T-cell (primary cell): Measurements from ENCODE around the gene DNAJC7. TPM values are rescaled to one million over a fixed set of nuclear protein-coding genes. Genes with fewer than 3 reads are reported as not detected.
A peak's percentile ranks its signal among the peaks of the same experiment; 100 is the strongest.
"Not testable (repeated sequence)": the region's sequence is repeated elsewhere in the genome, so short reads cannot be mapped to it uniquely, and the experiment has no call there.

ENCODE experiments used
- ATAC-seq, 4 experiments: fragments of 200-7000 bp in 3 of 4; fragments of 150-1000 bp in 1 of 4; cut with Tn5 transposase; replicated peaks in 1 of 4; 1 replicate in 3 of 4; 2 replicates in 1 of 4; pipeline ENCODE4 v1.10.0; 2021; ENCODE audit warnings: moderate library complexity in 3 of 4, mild to moderate bottlenecking in 2 of 4, moderate number of reproducible peaks in 1 of 4
- CTCF ChIA-PET, 2 donors: fragments of 300-600 bp; sonication (Branson Sonifier 250); formaldehyde crosslinking; loops; one replicate each; lab custom pipeline; 2022; ENCODE audit warnings: antibody characterized with exemption in 2 of 2; lab: Charles Lee
- POLR2A ChIA-PET, 2 donors: fragments of 300-600 bp; sonication (Branson Sonifier 250); formaldehyde crosslinking; loops; one replicate each; lab custom pipeline; 2022; ENCODE audit warnings: antibody characterized with exemption in 2 of 2; lab: Charles Lee
- DNase-seq, 35 experiments: peaks; one replicate each; pipeline versions ENCODE4 v3.0.0 to v3.0.0-alpha.2; 2013 to 2023
- H3K27ac ChIP-seq: one replicate; pipeline ENCODE4 v1.5.1; 2013; ENCODE audit warnings: low read length
- H3K27me3 ChIP-seq, 2 experiments: replicated peaks in 1 of 2; 1 replicate in 1 of 2; 2 replicates in 1 of 2; pipeline versions ENCODE4 v1.6.1 to v1.7.0; 2013; ENCODE audit warnings: low read length in 1 of 2, mixed read lengths in 1 of 2; ENCODE audit not compliant: control insufficient read depth in 2 of 2, insufficient read depth in 2 of 2; ENCODE audit errors: extremely low read depth in 1 of 2
- H3K36me3 ChIP-seq, 2 donors: 1 replicate in 1 of 2; 2 replicates in 1 of 2; pipeline versions ENCODE4 v1.6.1 to v1.7.0; 2013; ENCODE audit warnings: low read length in 1 of 2; ENCODE audit not compliant: control insufficient read depth in 2 of 2, insufficient read depth in 1 of 2; ENCODE audit errors: extremely low read depth in 1 of 2
- H3K4me1 ChIP-seq, 2 experiments: 1 replicate in 1 of 2; 2 replicates in 1 of 2; pipeline versions ENCODE4 v1.6.1 to v1.7.0; 2013; ENCODE audit warnings: low read length in 2 of 2, mixed read lengths in 1 of 2; ENCODE audit not compliant: insufficient read depth in 2 of 2, control insufficient read depth in 1 of 2; ENCODE audit errors: extremely low read depth in 1 of 2
- H3K4me3 ChIP-seq, 2 donors: 1 replicate in 1 of 2; 2 replicates in 1 of 2; pipeline versions ENCODE4 v1.5.1 to v1.7.0; 2013; ENCODE audit warnings: mild to moderate bottlenecking in 2 of 2, low read length in 1 of 2, moderate library complexity in 1 of 2; ENCODE audit not compliant: control insufficient read depth in 1 of 2; ENCODE audit errors: extremely low read depth in 1 of 2
- H3K9me3 ChIP-seq: 2 replicates; pipeline ENCODE4 v1.7.0; 2013
- H3K27ac Mint-ChIP-seq, 2 donors: one replicate each; pipeline ENCODE4 v1.8.0; 2020 to 2021; ENCODE audit warnings: mild to moderate bottlenecking in 2 of 2, mixed read lengths in 2 of 2
- H3K27me3 Mint-ChIP-seq, 2 donors: one replicate each; pipeline ENCODE4 v1.8.0; 2021 to 2022; ENCODE audit warnings: mixed read lengths in 2 of 2
- H3K36me3 Mint-ChIP-seq: one replicate; pipeline ENCODE4 v1.8.0; 2021; ENCODE audit warnings: mixed read lengths
- H3K4me1 Mint-ChIP-seq, 3 donors: one replicate each; pipeline ENCODE4 v1.8.0; 2020 to 2022; ENCODE audit warnings: mixed read lengths in 3 of 3, mild to moderate bottlenecking in 1 of 3
- H3K4me3 Mint-ChIP-seq, 3 donors: one replicate each; pipeline ENCODE4 v1.8.0; 2020 to 2022; ENCODE audit warnings: mild to moderate bottlenecking in 3 of 3, mixed read lengths in 3 of 3, moderate library complexity in 3 of 3
- H3K9me3 Mint-ChIP-seq, 3 donors: one replicate each; pipeline ENCODE4 v1.8.0; 2020 to 2022; ENCODE audit warnings: mixed read lengths in 3 of 3
- WGBS: methylation state at CpG from one replicate; pipeline ENCODE4 v1.1.5; 2013; ENCODE audit warnings: missing lambda C conversion rate; ENCODE audit not compliant: insufficient coverage; 5-methylcytosine and 5-hydroxymethylcytosine counted together
- total RNA-seq, 35 experiments: library from RNA in 6 of 35; stranded (reverse) in 6 of 35; fragments of 120-200 nt in 1 of 35; gene quantifications; one replicate each; pipeline versions ENCODE4 v1.2.1 to v1.2.4 and lab custom pipeline; 2013 to 2026

The DNAJC7 gene
- total RNA-seq, 5 donors from 2014 or later (not counting 1 experiment from before 2014, with no cell fraction given) = 107 to 129 (median 112) TPM

- Histone ChIP-seq H3K27me3 (peaks cover 0 to 6% of the 10 kb centered on the region in 2 experiments), H3K27ac (no peak overlapping the region), H3K4me3 (no peak overlapping the region), H3K36me3 (no peaks in the 10 kb centered on the region), H3K4me1 (peaks cover 0 to 7% of the 10 kb centered on the region in 2 experiments), H3K9me3 (no peaks in the 10 kb centered on the region)
- no peaks in the 10 kb centered on the region for H3K27me3 Mint-ChIP-seq
- ATAC-seq (no peak), DNase-seq (no peak)
- H3K36me3 Mint-ChIP-seq = no peaks in the 10 kb centered on the region
- CTCF ChIA-PET = interaction anchor here in 1 of 2 donors (0.5 kb wide), 1 partner anchor 226 kb away, joined by 4 read pairs; no protein-coding TSS in a partner anchor
- WGBS = 98% methylated on average over 6 of the region's 6 CpGs
- no peak overlapping the region for H3K27ac Mint-ChIP-seq
- peaks cover 4 to 9% (median 8%) of the 10 kb centered on the region in 3 donors for H3K4me1 Mint-ChIP-seq
- no peaks in the 10 kb centered on the region for H3K9me3 Mint-ChIP-seq
- H3K4me3 Mint-ChIP-seq = no peak overlapping the region
- POLR2A ChIA-PET = no interaction called here
Measured at GRCh38 chr17:41935641-41936040, 81.6 kb downstream of the DNAJC7 start.

- DNase-seq (no peak), ATAC-seq (no peak)
- no peaks in the 10 kb centered on the region for H3K9me3 Mint-ChIP-seq
- Histone ChIP-seq H3K27me3 (peaks cover 0 to 6% of the 10 kb centered on the region in 2 experiments), H3K27ac (no peak overlapping the region), H3K4me1 (peaks cover 7 to 20% of the 10 kb centered on the region in 2 experiments), H3K9me3 (no peaks in the 10 kb centered on the region), H3K36me3 (no peaks in the 10 kb centered on the region), H3K4me3 (no peak overlapping the region)
- peaks cover 22 to 28% (median 28%) of the 10 kb centered on the region in 3 donors for H3K4me1 Mint-ChIP-seq
- H3K4me3 Mint-ChIP-seq = peak overlapping the region in 1 of 3 donors; percentile 33
- no peaks in the 10 kb centered on the region for H3K27me3 Mint-ChIP-seq
- H3K36me3 Mint-ChIP-seq = no peaks in the 10 kb centered on the region
- ChIA-PET POLR2A (interaction anchor here (0.6 to 0.8 kb wide), 5 partner anchors 11 to 901 kb away, joined by 3 to 12 read pairs (median 5); no protein-coding TSS in a partner anchor), CTCF (interaction anchor here (0.6 to 0.7 kb wide), 4 partner anchors 8 to 384 kb away, joined by 3 to 6 read pairs (median 4); no protein-coding TSS in a partner anchor)
- H3K27ac Mint-ChIP-seq = peak overlapping the region; percentile 4 to 55
- no CpG with 5 or more reads among the region's 2 CpGs for WGBS
Measured at GRCh38 chr17:41932816-41933389, 84.3 kb downstream of the DNAJC7 start.

- CTCF ChIA-PET, DNase-seq, H3K36me3 ChIP-seq, H3K27me3 ChIP-seq, H3K36me3 Mint-ChIP-seq, H3K9me3 ChIP-seq, H3K27ac ChIP-seq, ATAC-seq, H3K4me3 ChIP-seq, POLR2A ChIA-PET, H3K9me3 Mint-ChIP-seq, H3K27me3 Mint-ChIP-seq: not testable (repeated sequence)
- peaks cover 7 to 20% of the 10 kb centered on the region in 2 experiments for H3K4me1 ChIP-seq
- peak overlapping the region in 1 of 3 donors; percentile 85 for H3K4me3 Mint-ChIP-seq
- peak overlapping the region in 1 of 2 donors; percentile 11 for H3K27ac Mint-ChIP-seq
- peaks cover 22 to 28% (median 28%) of the 10 kb centered on the region in 3 donors for H3K4me1 Mint-ChIP-seq
- no CpG with 5 or more reads among the region's 4 CpGs for WGBS
Measured at GRCh38 chr17:41931715-41932114, 85.5 kb downstream of the DNAJC7 start.

GRCh38 chr17:41930833-41931156 is 86.4 kb downstream of the DNAJC7 start:
- ATAC-seq = peak; percentile 52 to 66 (median 56)
- H3K27ac ChIP-seq = peak overlapping the region; percentile 84
- H3K9me3 ChIP-seq, H3K36me3 Mint-ChIP-seq, H3K27me3 Mint-ChIP-seq, DNase-seq, H3K9me3 Mint-ChIP-seq, H3K27me3 ChIP-seq, H3K36me3 ChIP-seq: not testable (repeated sequence)
- peaks cover 22 to 28% (median 28%) of the 10 kb centered on the region in 3 donors for H3K4me1 Mint-ChIP-seq
- WGBS = 83% methylated on average over 5 of the region's 18 CpGs
- peaks cover 7 to 20% of the 10 kb centered on the region in 2 experiments for H3K4me1 ChIP-seq
- peak overlapping the region; percentile 94 to 100 for H3K27ac Mint-ChIP-seq
- H3K4me3 ChIP-seq = peak overlapping the region; percentile 64 to 73
- H3K4me3 Mint-ChIP-seq = peak overlapping the region; percentile 85 to 100 (median 95)
- ChIA-PET CTCF (interaction anchor here in 1 of 2 donors (0.6 to 1.9 kb wide), 15 partner anchors 9 to 1409 kb away, joined by 3 to 12 read pairs (median 4); partner anchors contain the start of genes ACLY, CNP, EIF1 and NKIRAS2), POLR2A (interaction anchor here (0.6 to 1.5 kb wide), 16 partner anchors 9 to 1769 kb away, joined by 3 to 14 read pairs (median 4); partner anchors contain the start of genes ACLY (in 2 of the 2), DNAJC7 (in 1 of the 2), EIF1 (in 1 of the 2) and KCNH4 (in 1 of the 2))

GRCh38 chr17:41930009-41930832 is 87.0 kb downstream of the DNAJC7 start, which contains the start of gene ODAD4:
TSS of gene ODAD4 (plus strand) at chr17:41930617. CDS start at chr17:41930724, 107 bp downstream.
- Mint-ChIP-seq H3K9me3 (no peaks in the 10 kb centered on the region), H3K27me3 (no peaks in the 10 kb centered on the region), H3K27ac (peak within 1 kb of the TSS; percentile 94 to 100), H3K4me1 (peaks cover 22 to 28% (median 28%) of the 10 kb centered on the region in 3 donors), H3K36me3 (no peaks in the 10 kb centered on the region), H3K4me3 (peak within 1 kb of the TSS; percentile 85 to 100 (median 95))
- no peaks in the 10 kb centered on the region for H3K9me3 ChIP-seq
- ChIA-PET POLR2A (interaction anchor here (0.6 to 1.5 kb wide), 18 partner anchors 9 to 1768 kb away, joined by 3 to 14 read pairs (median 4); partner anchors contain the start of genes ACLY (in 2 of the 2), DNAJC7 (in 1 of the 2), EIF1 (in 1 of the 2) and KCNH4 (in 1 of the 2)), CTCF (interaction anchor here in 1 of 2 donors (0.6 to 1.9 kb wide), 15 partner anchors 8 to 1409 kb away, joined by 3 to 12 read pairs (median 4); partner anchors contain the start of genes ACLY, CNP, EIF1 and NKIRAS2)
- peak within 1 kb of the TSS; percentile 64 to 73 for H3K4me3 ChIP-seq
- peaks cover 7 to 20% of the 10 kb centered on the region in 2 experiments for H3K4me1 ChIP-seq
- H3K27ac ChIP-seq = peak within 1 kb of the TSS; percentile 84
- H3K36me3 ChIP-seq = no peaks in the 10 kb centered on the region
- peaks cover 0 to 4% of the 10 kb centered on the region in 2 experiments for H3K27me3 ChIP-seq
- peak; percentile 87 to 99 (median 97) for DNase-seq
- ATAC-seq = peak; percentile 97 to 100 (median 99)
- 3% methylated on average over 35 of the region's 43 CpGs for WGBS
